ENCODE data around the gene FOXP1. TPM values are rescaled to one million over a fixed set of nuclear protein-coding genes. Genes with fewer than 3 reads are reported as not detected.

The FOXP1 gene
- total RNA-seq, 1 donor from 2014 or later = 107 TPM

GRCh38 chr3:71573181-71573580 lies 10.3 kb downstream of the FOXP1 start:
- Histone ChIP-seq H3K79me2 (ENCODE audit: insufficient read depth, low read length) (peaks cover 98% of the 10 kb centered on the region), H3K4me2 (ENCODE audit: low read length) (no peak overlapping the region)
- TF ChIP-seq EZH2 (IDR thresholded peaks at IDR 0.05; ENCODE audit: insufficient read depth, low read length) (no peak), CTCF (IDR thresholded peaks at IDR 0.05; ENCODE audit: insufficient read depth, low read depth, low read length) (no peak)

GRCh38 chr3:71570546-71570945 lies 13.0 kb downstream of the FOXP1 start:
- no peak for FAIRE-seq
- H3K36me3 Mint-ChIP-seq (ENCODE audit: low read depth, unreplicated experiment) = peaks cover 30% of the 10 kb centered on the region
- H3K4me1 Mint-ChIP-seq (ENCODE audit: low read depth, unreplicated experiment) = peaks cover 8% of the 10 kb centered on the region
- H3K36me3 ChIP-seq (ENCODE audit: insufficient read depth, low read length) = peaks cover 28% of the 10 kb centered on the region
- no peaks in the 10 kb centered on the region for H3K27me3 Mint-ChIP-seq (ENCODE audit: low read depth, unreplicated experiment)
- no peaks in the 10 kb centered on the region for H3K4me1 ChIP-seq (ENCODE audit: insufficient read depth, low read length)
- no peak overlapping the region for H3K9ac ChIP-seq (ENCODE audit: low read length)
- no peak overlapping the region for H3K27ac Mint-ChIP-seq (ENCODE audit: unreplicated experiment)
- peaks cover 2% of the 10 kb centered on the region for H3K9me3 Mint-ChIP-seq (ENCODE audit: unreplicated experiment)
- no peak for DNase-seq (ENCODE audit: low read depth)
- no peaks in the 10 kb centered on the region for H3K9me3 ChIP-seq (ENCODE audit: insufficient read depth, low read depth, low read length)
- no peak overlapping the region for H3K4me3 ChIP-seq (ENCODE audit: insufficient read depth, low read depth, low read length)
- H4K20me1 ChIP-seq (ENCODE audit: insufficient read depth, low read length) = peaks cover 60% of the 10 kb centered on the region
- H3K27ac ChIP-seq (ENCODE audit: low read depth, low read length) = no peak overlapping the region
- TF ChIP-seq EZH2 (IDR thresholded peaks at IDR 0.05; ENCODE audit: insufficient read depth, low read length) (no peak), CTCF (IDR thresholded peaks at IDR 0.05; ENCODE audit: insufficient read depth, low read depth, low read length) (no peak)
- H3K79me2 ChIP-seq (ENCODE audit: insufficient read depth, low read length) = peaks cover 96% of the 10 kb centered on the region
- H3K27me3 ChIP-seq (ENCODE audit: insufficient read depth, low read length) = no peaks in the 10 kb centered on the region
- no peak overlapping the region for H3K4me2 ChIP-seq (ENCODE audit: low read length)
- no peak overlapping the region for H3K4me3 Mint-ChIP-seq (ENCODE audit: unreplicated experiment)
- H2AFZ ChIP-seq (ENCODE audit: low read depth, low read length) = no peak overlapping the region

More at GRCh38 chr3:71573181-71573580, 10.3 kb downstream of the FOXP1 start:
- Histone ChIP-seq H3K36me3 (ENCODE audit: insufficient read depth, low read length) (peaks cover 28% of the 10 kb centered on the region), H4K20me1 (ENCODE audit: insufficient read depth, low read length) (peaks cover 52% of the 10 kb centered on the region), H3K9me3 (ENCODE audit: insufficient read depth, low read depth, low read length) (no peaks in the 10 kb centered on the region), H3K4me1 (ENCODE audit: insufficient read depth, low read length) (peaks cover 3% of the 10 kb centered on the region), H3K27ac (ENCODE audit: low read depth, low read length) (no peak overlapping the region), H2AFZ (ENCODE audit: low read depth, low read length) (no peak overlapping the region), H3K4me3 (ENCODE audit: insufficient read depth, low read depth, low read length) (no peak overlapping the region), H3K27me3 (ENCODE audit: insufficient read depth, low read length) (no peaks in the 10 kb centered on the region), H3K9ac (ENCODE audit: low read length) (no peak overlapping the region)
- Mint-ChIP-seq H3K9me3 (ENCODE audit: unreplicated experiment) (peaks cover 2% of the 10 kb centered on the region), H3K27me3 (ENCODE audit: low read depth, unreplicated experiment) (no peaks in the 10 kb centered on the region), H3K4me1 (ENCODE audit: low read depth, unreplicated experiment) (peaks cover 28% of the 10 kb centered on the region), H3K27ac (ENCODE audit: unreplicated experiment) (no peak overlapping the region), H3K36me3 (ENCODE audit: low read depth, unreplicated experiment) (peaks cover 24% of the 10 kb centered on the region), H3K4me3 (ENCODE audit: unreplicated experiment) (no peak overlapping the region)
- DNase-seq (ENCODE audit: low read depth) (no peak), FAIRE-seq (no peak)

- no peaks in the 10 kb centered on the region for H3K4me1 ChIP-seq (ENCODE audit: insufficient read depth, low read length)
- H3K9me3 Mint-ChIP-seq (ENCODE audit: unreplicated experiment) = peaks cover 2% of the 10 kb centered on the region
- peaks cover 30% of the 10 kb centered on the region for H3K36me3 ChIP-seq (ENCODE audit: insufficient read depth, low read length)
- FAIRE-seq (no peak), DNase-seq (ENCODE audit: low read depth) (no peak)
- H3K9me3 ChIP-seq (ENCODE audit: insufficient read depth, low read depth, low read length) = no peaks in the 10 kb centered on the region
- H3K4me3 Mint-ChIP-seq (ENCODE audit: unreplicated experiment) = no peak overlapping the region
- H3K79me2 ChIP-seq (ENCODE audit: insufficient read depth, low read length) = peaks cover 96% of the 10 kb centered on the region
- no peak overlapping the region for H3K9ac ChIP-seq (ENCODE audit: low read length)
- TF ChIP-seq CTCF (IDR thresholded peaks at IDR 0.05; ENCODE audit: insufficient read depth, low read depth, low read length) (no peak), EZH2 (IDR thresholded peaks at IDR 0.05; ENCODE audit: insufficient read depth, low read length) (no peak)
- no peaks in the 10 kb centered on the region for H3K27me3 ChIP-seq (ENCODE audit: insufficient read depth, low read length)
- H2AFZ ChIP-seq (ENCODE audit: low read depth, low read length) = no peak overlapping the region
- H4K20me1 ChIP-seq (ENCODE audit: insufficient read depth, low read length) = peaks cover 64% of the 10 kb centered on the region
- no peak overlapping the region for H3K4me2 ChIP-seq (ENCODE audit: low read length)
- H3K27ac Mint-ChIP-seq (ENCODE audit: unreplicated experiment) = no peak overlapping the region
- no peak overlapping the region for H3K4me3 ChIP-seq (ENCODE audit: insufficient read depth, low read depth, low read length)
- no peaks in the 10 kb centered on the region for H3K27me3 Mint-ChIP-seq (ENCODE audit: low read depth, unreplicated experiment)
- H3K4me1 Mint-ChIP-seq (ENCODE audit: low read depth, unreplicated experiment) = peaks cover 4% of the 10 kb centered on the region
- H3K27ac ChIP-seq (ENCODE audit: low read depth, low read length) = no peak overlapping the region
- H3K36me3 Mint-ChIP-seq (ENCODE audit: low read depth, unreplicated experiment) = peaks cover 35% of the 10 kb centered on the region
Measured at GRCh38 chr3:71568207-71568606, 15.3 kb downstream of the FOXP1 start.

Measured in astrocyte (in vitro differentiated cells and primary cell).